Activated effector memory CD4-positive, alpha-beta T cell treated with Interleukin-2 at 50 U/mL for 16 hours (primary cell): Measurements from ENCODE around the gene LMNTD2.
A peak's percentile ranks its signal among the peaks of the same experiment; 100 is the strongest.

Experiments
- DNase-seq: peaks from one replicate; pipeline ENCODE4 v3.0.0-alpha.2; 2020

LMNTD2 gene

DNA sequence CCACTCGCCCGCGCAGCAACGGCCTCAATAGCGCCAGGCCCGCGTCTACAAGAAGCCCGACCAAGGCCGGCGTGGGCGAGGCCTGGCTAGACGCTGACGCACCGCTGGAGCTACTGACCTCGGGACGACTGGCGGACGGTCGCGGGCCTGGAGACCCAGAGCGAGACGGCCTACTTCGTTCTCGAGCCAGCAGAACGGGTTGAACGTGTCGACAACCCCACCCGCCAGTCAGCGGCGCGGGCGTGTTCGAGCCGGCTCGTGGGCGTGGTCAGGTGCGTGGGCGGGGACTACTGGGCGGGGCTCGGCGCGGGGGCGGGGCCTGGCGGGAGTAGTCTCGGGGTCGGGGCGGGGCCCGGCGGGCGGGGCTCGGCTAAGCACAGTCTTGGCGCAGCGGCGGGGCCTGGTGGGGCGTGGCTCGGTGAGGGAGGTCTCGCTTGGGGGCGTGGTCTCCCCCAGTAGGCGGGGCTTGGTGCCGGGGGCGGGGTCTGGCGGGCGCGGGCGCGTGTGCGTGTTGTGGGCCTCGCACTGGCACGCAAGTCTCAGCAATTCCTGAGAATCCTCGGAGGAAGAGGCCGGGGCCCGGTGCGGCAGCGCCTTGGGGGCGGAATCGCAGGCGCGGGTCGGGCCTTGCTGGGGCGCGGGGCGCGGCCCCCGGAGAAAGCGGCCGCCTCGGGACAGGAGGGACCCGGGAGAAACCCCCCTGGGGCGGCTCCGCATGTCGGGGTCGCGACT is 53.4 kb downstream of the LMNTD2 start, which contains the start of gene RNH1:
RNH1 (minus strand) TSS at position 248 of the 732 bp plus-strand sequence. CDS start 5,080 bp downstream, outside the sequence.
- DNase-seq, result peak; percentile 98

DNA sequence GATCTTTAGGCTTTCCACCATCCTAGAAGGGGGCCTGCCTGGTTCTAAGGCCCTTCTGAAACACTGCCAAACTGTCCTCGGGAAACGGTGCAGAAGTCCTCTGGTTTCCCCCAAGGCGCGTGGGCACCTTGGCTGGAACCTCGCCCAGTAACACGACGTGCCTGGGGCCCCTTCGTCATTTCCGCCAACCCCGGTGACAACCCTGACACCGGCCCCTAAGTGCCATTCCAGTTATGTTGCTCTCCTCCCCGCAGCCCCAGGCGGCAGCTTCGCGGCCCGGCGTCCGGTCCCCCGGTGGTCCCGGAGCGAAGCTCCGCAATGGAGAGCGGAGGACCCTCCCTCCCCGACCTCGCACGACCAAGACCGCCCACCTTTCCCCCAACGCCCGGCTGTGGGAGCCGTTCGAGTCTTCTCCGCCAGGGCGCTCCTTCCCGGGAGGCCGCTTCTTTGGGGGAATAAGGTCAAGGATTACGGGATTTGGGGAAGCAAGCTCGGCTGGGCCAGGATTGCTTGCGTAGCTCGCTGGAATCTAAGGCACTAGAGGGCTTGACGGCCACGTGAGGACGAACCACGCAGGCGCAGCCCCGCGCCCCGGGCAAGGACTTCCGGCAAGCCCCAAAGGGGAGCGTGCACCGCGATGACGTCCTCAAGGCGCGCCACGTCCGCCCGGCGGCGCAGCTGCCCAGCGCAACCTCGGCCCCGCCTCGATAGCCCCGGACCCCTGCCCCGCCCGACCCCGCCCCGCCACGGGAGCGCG is 54.1 kb downstream of the LMNTD2 start:
- DNase-seq, result peak; percentile 94

DNA sequence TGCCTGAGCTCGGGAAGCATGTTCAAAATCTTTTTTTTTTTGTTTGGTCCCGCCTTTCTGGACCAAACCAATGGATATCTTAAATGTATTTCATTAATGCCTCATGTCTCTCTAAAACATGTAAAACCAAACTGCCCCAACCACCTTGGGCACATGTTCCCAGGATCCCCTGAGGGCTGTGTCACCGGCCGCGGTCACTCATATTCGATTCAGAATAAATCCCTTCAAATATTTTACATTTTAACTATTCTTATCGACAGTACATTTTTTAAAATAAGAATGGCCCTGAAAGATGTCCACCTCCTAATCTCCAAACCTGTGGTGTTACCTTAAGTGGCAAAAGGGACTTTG is 55.6 kb downstream of the LMNTD2 start:
- DNase-seq, result no peak
